Measurements from ENCODE around the gene RNF213.
"Not testable (repeated sequence)": the region's sequence is repeated elsewhere in the genome, so short reads cannot be mapped to it uniquely, and the experiment has no call there.

Gene RNF213

GRCh38 chr17:80237386-80237785 is 23.3 kb upstream of the RNF213 start:
- H3K36me3 ChIP-seq (ENCODE audit: insufficient read depth, low read length), result no peaks in the 10 kb centered on the region; the same call in 1 of the 2 replicates
- H3K4me1 ChIP-seq (ENCODE audit: insufficient read depth, low read length, severe bottlenecking), result no peaks in the 10 kb centered on the region
- H3F3A ChIP-seq (ENCODE audit: insufficient read depth, low read length), result no peaks in the 10 kb centered on the region
- H3K9me3 ChIP-seq (ENCODE audit: low read length), result peaks cover 9% of the 10 kb centered on the region
- no peak overlapping the region for H2AFZ ChIP-seq (ENCODE audit: low read length)
- H4K20me1 ChIP-seq (ENCODE audit: insufficient read depth, low read length), result no peaks in the 10 kb centered on the region
- no peaks in the 10 kb centered on the region for H3K9me2 ChIP-seq (ENCODE audit: low read depth, low read length)
- H3K27ac ChIP-seq (ENCODE audit: low read depth, low read length, poor library complexity, severe bottlenecking), result no peak overlapping the region
- TF ChIP-seq CTCF (IDR thresholded peaks at IDR 0.05; ENCODE audit: low read length), result no peak
- no peak for TF ChIP-seq EZH2 (IDR thresholded peaks at IDR 0.05; ENCODE audit: borderline replicate concordance, low read length)
- H3K4me2 ChIP-seq (ENCODE audit: low read length), result no peak overlapping the region
- no peak overlapping the region for H3K9ac ChIP-seq (ENCODE audit: low read length)
- peaks cover 4% of the 10 kb centered on the region; the same call in 1 of the 2 replicates for H3K27me3 ChIP-seq (ENCODE audit: insufficient read depth, low read length)
- H3K4me3 ChIP-seq (ENCODE audit: low read depth, low read length, poor library complexity, severe bottlenecking), result no peak overlapping the region
- no peaks in the 10 kb centered on the region for H3K79me2 ChIP-seq (ENCODE audit: insufficient read depth, low read length)

- H3K9me2 ChIP-seq (ENCODE audit: low read depth, low read length), result no peaks in the 10 kb centered on the region
- H2AFZ ChIP-seq (ENCODE audit: low read length), result no peak overlapping the region
- H3F3A ChIP-seq (ENCODE audit: insufficient read depth, low read length), result no peaks in the 10 kb centered on the region
- H3K36me3 ChIP-seq (ENCODE audit: insufficient read depth, low read length), result no peaks in the 10 kb centered on the region
- H3K79me2 ChIP-seq (ENCODE audit: insufficient read depth, low read length), result no peaks in the 10 kb centered on the region
- H3K4me3 ChIP-seq (ENCODE audit: low read depth, low read length, poor library complexity, severe bottlenecking), result no peak overlapping the region
- TF ChIP-seq EZH2 (IDR thresholded peaks at IDR 0.05; ENCODE audit: borderline replicate concordance, low read length) (no peak), CTCF (IDR thresholded peaks at IDR 0.05; ENCODE audit: low read length) (no peak)
- H3K4me1 ChIP-seq (ENCODE audit: insufficient read depth, low read length, severe bottlenecking), result no peaks in the 10 kb centered on the region
- H3K9me3 ChIP-seq (ENCODE audit: low read length), result no peaks in the 10 kb centered on the region
- H3K4me2 ChIP-seq (ENCODE audit: low read length), result no peak overlapping the region
- no peak overlapping the region for H3K9ac ChIP-seq (ENCODE audit: low read length)
- no peak overlapping the region for H3K27ac ChIP-seq (ENCODE audit: low read depth, low read length, poor library complexity, severe bottlenecking)
- peaks cover 14% of the 10 kb centered on the region; the same call in 1 of the 2 replicates for H3K27me3 ChIP-seq (ENCODE audit: insufficient read depth, low read length)
- no peaks in the 10 kb centered on the region for H4K20me1 ChIP-seq (ENCODE audit: insufficient read depth, low read length)
These were observed 18.1 kb upstream of the RNF213 start for GRCh38 chr17:80242505-80242904.

- no peak overlapping the region for H3K27ac ChIP-seq (ENCODE audit: low read depth, low read length, poor library complexity, severe bottlenecking)
- H3K9me3 ChIP-seq (ENCODE audit: low read length), result no peaks in the 10 kb centered on the region
- H3K36me3 ChIP-seq (ENCODE audit: insufficient read depth, low read length), result no peaks in the 10 kb centered on the region
- TF ChIP-seq CTCF (IDR thresholded peaks at IDR 0.05; ENCODE audit: low read length), result no peak
- no peak for TF ChIP-seq EZH2 (IDR thresholded peaks at IDR 0.05; ENCODE audit: borderline replicate concordance, low read length)
- H3K9me2 ChIP-seq (ENCODE audit: low read depth, low read length), result no peaks in the 10 kb centered on the region
- H3K79me2 ChIP-seq (ENCODE audit: insufficient read depth, low read length), result no peaks in the 10 kb centered on the region
- H2AFZ ChIP-seq (ENCODE audit: low read length), result no peak overlapping the region
- H3K27me3 ChIP-seq (ENCODE audit: insufficient read depth, low read length), result peaks cover 24% of the 10 kb centered on the region; the same call in 1 of the 2 replicates
- H3K4me3 ChIP-seq (ENCODE audit: low read depth, low read length, poor library complexity, severe bottlenecking), result no peak overlapping the region
- H3F3A ChIP-seq (ENCODE audit: insufficient read depth, low read length), result no peaks in the 10 kb centered on the region
- no peaks in the 10 kb centered on the region for H4K20me1 ChIP-seq (ENCODE audit: insufficient read depth, low read length)
- H3K4me1 ChIP-seq (ENCODE audit: insufficient read depth, low read length, severe bottlenecking), result no peaks in the 10 kb centered on the region
- no peak overlapping the region for H3K4me2 ChIP-seq (ENCODE audit: low read length)
- no peak overlapping the region for H3K9ac ChIP-seq (ENCODE audit: low read length)
These were observed 16.9 kb upstream of the RNF213 start for GRCh38 chr17:80243526-80244433.

DNA sequence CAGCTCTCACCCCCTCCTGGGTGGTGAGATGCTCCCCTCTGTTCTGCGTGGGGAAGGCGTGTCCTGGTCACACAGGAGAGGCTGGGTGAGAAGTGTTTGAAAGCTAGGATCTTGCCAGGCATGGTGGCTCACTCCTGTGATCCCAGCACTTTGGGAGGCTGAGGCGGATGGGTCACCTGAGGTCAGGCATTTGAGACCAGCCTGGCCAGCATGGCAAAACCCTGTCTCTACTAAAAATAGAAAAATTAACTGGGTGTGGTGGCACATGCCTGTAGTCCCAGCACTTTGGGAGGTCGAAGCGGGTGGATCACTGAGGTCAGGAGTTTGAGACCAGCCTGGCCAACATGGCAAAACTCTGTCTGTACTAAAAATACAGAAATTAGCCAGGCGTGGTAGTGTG is 16.2 kb upstream of the RNF213 start:
- H3K9me3 ChIP-seq (ENCODE audit: low read length); H3K27ac ChIP-seq (ENCODE audit: low read depth, low read length, poor library complexity, severe bottlenecking); H3K9ac ChIP-seq (ENCODE audit: low read length); H3K9me2 ChIP-seq (ENCODE audit: low read depth, low read length); H3K36me3 ChIP-seq (ENCODE audit: insufficient read depth, low read length); H4K20me1 ChIP-seq (ENCODE audit: insufficient read depth, low read length); H3K4me1 ChIP-seq (ENCODE audit: insufficient read depth, low read length, severe bottlenecking); H2AFZ ChIP-seq (ENCODE audit: low read length); H3F3A ChIP-seq (ENCODE audit: insufficient read depth, low read length); H3K79me2 ChIP-seq (ENCODE audit: insufficient read depth, low read length); H3K4me2 ChIP-seq (ENCODE audit: low read length); H3K4me3 ChIP-seq (ENCODE audit: low read depth, low read length, poor library complexity, severe bottlenecking): not testable (repeated sequence)
- H3K27me3 ChIP-seq (ENCODE audit: insufficient read depth, low read length), result peaks cover 24% of the 10 kb centered on the region; the same call in 1 of the 2 replicates
